Activated CD8-positive, alpha-beta memory T cell treated with anti-CD3 and anti-CD28 coated beads, Interleukin-2, amount 50 U/mL, for 48 hours (primary cell): Measurements from ENCODE around the gene LRRC8D.

ENCODE experiments used
- DNase-seq: peaks from one replicate; pipeline ENCODE4 v3.0.0-alpha.2; 2020

LRRC8D gene

GRCh38 chr1:89834083-89834704 is 13.4 kb downstream of the LRRC8D start:
- no peak for DNase-seq

GRCh38 chr1:89836252-89837035 is 15.6 kb downstream of the LRRC8D start:
- no peak for DNase-seq

- DNase-seq: no peak
These were observed 16.2 kb downstream of the LRRC8D start for GRCh38 chr1:89837036-89837481.

DNA sequence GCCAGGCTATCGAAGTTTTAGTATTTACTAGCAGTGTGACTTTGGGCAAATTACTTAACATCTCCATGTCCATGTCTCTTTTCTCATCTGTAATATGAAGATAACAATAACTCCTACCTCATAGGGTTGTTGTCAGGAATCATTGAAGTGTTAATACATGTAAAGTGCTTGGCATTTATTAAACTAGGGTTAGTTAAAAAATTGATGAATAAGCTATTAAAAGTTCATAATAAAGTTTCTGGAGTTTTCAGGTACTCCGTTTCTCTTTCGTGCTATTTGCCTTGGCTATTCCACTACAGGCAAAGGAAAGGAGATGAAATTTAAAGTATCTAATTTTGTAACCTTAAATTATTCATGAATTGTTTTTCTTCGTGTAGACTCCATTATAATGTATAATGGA is 16.7 kb downstream of the LRRC8D start:
- DNase-seq: no peak

GRCh38 chr1:89839516-89839915 is 18.7 kb downstream of the LRRC8D start:
- DNase-seq: no peak

GRCh38 chr1:89841507-89841906 is 20.7 kb downstream of the LRRC8D start:
- DNase-seq: no peak

DNA sequence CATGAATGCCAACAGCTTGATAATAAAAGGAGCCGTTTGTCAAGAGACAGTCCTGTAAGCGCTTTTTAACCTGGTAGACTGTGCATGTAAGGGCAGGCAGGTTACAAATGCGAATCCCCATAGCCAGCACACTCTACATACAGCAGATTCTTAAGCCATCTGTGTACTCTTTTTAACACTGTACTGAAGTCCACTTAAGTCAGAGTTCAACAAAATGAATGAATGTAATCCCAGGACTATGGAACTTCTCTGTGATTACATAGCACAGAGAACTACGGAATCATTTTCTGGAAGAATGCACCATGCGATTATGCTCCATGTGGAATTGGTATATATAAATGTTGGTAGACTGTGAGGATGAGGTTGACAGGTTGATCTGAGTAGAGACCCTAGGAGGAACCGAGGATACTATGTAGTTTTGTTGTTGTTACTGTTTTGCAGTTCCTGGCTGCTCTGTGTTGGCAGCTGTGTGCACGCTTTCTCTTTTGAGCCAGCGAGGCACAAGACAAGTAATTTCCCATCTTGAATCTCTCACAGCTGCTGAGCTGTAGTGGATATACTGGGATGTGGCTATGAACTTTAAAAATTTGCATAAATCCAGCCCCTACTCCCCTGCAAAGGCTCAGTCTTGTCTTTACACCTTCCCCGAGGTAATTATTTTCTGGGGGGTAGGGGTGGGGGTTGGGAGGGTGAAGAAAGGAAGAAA is 21.9 kb downstream of the LRRC8D start:
- no peak for DNase-seq

- DNase-seq: peak; percentile 89
These were observed 22.7 kb downstream of the LRRC8D start for GRCh38 chr1:89843273-89844130.

DNA sequence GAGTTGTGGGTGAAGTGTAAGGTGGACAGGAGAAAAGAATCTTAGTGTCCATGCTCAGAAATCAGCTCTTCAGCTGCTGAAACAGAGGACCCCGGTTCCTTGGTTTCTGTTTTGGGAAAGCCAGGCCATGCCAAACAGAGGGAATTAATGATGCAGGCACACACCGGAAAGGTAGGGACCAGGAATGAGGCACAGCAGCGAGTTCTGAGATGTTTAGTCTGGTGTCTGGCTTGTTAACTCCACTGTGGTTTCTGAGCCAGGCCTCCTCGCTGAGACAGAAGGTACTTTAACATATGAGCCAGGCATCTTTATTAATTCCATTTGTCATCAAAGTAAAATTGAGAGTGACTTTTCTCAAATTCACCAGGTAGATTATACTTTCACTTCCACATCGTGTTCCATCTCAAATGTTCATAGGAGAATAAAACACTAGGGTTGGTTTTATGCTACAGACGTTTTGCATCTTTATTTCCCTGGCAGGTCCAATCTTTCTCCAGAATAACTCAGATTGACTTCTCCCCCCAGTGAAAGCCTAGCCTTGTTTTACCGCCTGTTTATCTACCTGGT is 23.5 kb downstream of the LRRC8D start:
- peak; percentile 65 for DNase-seq

DNA sequence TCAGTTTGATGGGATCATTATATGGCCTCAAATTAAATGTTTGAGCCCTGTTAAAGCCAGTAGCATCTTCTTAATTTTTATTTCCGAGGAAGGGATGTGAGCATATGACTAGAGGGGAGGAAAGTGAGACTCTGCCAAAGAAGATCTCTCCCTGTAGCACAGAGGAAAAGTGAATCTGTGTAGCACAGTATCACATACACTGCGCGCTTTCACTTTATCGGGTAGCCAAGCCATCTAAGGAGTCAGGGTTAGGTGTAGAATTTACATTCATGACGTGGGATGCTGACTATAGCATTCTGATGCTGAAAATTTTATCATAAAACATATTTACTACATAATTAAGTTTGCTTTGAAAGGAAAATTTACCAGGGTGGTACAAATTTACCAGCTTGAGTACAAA is 24.0 kb downstream of the LRRC8D start:
- no peak for DNase-seq

DNA sequence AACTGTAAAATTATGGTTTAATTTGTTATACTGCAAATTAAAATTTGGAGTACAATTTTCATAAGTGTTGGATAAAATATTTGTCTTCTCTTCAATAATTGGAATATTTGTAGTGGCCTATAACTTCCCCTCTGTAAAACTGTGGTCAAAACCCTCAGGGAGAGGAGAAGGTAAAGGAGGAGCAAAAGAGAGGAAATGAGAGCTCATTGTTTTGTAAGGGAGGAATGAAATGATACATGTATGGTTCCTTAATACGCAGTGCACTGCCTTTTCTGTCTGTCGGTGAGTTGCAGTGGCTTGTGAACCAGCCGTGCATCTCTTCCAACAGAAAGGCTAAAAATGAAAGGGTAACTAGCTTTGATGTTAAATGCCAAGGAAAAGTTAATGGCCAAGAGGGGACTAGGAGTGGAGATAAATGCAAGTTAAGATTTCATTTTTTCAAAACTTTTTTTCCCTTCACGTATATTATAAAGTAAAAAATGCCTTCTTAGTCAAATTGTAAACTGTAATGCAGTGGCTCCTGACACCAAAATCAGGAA is 26.4 kb downstream of the LRRC8D start:
- no peak for DNase-seq

DNA sequence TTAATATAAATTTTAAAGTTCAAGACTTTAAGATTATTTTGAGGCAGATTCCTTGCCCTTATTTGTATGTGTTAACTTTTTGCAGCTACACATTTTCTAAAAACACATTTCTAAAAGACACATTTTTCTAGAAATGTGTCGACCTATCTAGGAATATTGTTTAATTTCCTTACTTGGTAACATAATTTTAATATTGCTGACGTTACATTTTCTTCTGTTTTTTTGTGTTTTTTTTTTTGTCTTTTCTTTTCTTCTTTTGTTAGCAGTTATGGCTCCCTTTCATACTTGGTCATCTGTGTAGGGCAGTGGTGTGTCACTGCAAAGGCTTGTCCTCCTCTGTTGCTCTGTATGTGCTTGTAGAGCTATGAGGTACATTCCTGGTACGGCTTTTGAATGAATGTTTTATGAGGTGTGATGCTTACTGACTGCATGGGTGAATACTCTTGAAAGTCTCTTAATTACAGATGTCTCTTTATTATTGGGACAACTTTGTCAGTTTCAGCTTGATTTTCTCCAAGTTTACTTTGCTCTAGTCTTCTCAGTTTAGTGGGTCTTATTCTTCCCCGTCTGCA is 30.1 kb downstream of the LRRC8D start:
- no peak for DNase-seq

DNA sequence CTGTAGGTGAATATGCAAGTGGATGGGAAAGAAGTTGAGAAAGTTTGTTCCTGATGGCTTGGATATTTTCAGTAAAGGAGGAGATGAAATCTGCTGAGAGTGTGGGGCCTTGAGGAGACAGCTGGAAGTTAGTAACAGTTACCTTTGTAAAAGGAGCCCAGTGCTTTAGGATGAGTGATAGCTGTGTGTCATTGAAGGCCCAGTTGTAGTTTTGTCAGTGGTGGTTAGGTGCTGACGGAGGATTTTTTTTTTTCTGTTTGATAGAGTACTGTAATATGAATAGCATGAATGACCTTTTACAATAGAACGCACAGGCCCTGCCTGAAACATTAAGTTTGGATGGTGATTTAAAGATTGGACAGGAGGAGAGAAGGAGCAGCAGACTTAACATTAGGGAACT is 33.3 kb downstream of the LRRC8D start:
- DNase-seq: no peak

DNA sequence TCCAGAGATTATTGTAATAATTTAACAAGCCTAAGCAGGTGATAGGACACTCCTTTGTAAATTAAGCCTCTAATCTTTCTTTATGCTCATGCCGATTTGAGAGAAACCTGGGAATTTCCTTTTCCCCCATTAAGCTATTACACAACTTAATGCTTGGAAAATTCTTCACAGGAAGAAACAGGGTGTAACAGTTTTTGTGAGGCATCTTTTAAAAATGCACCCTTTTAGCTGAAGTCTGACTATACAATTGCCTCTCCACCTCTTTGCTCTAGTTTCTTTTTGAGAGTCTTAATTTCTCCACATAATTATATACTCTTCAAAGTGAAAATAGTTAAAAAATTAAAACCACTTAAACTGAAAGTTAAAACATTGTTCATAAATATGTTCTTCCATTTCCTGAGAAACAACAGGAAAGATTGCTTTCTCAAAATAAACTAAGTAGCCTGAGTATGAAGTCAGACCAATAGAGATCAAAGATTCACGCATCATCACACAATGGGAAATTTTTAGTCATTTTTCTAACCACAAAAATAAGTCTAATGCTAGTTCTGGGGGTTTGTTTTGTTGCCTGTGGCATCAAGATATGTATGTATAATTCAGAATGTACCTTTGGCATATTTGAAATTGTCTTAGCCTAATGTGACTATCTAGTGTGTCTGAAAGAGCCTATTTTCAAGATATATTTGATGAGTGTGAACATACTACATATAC is 34.7 kb downstream of the LRRC8D start:
- no peak for DNase-seq

DNA sequence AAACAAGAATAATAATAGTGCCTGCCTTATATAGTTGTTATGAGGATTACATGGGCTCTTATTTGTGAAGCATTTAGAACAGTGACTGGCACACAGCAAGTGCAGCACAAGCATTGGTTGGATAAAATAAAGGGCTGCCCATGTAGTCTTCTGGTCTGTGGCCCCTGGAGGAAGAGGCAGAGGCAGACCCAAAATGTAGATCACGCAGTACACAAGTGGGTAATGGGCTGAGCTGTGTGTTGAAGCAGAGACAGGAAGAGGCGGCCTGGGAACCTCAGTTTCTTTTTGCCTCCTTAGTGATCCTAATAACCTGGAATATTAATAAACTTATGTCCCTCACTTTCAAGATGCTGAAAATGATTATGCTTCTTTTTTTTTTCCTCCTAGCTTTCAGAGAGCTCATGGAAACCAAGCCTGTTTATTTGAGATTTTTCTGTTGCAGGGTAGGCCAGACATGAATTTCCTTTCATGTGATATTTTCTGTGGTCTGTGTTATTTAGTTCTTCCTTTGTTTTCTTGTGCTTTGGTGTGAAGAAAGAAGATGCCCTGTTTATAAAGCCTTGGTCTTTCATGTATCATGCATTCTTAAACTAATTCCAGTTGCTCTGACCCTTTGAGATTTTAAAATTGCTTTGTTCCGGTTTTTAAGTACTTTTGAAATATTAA is 42.5 kb downstream of the LRRC8D start:
- no peak for DNase-seq

- DNase-seq: no peak
These were observed 44.9 kb downstream of the LRRC8D start for GRCh38 chr1:89865498-89866382.

DNA sequence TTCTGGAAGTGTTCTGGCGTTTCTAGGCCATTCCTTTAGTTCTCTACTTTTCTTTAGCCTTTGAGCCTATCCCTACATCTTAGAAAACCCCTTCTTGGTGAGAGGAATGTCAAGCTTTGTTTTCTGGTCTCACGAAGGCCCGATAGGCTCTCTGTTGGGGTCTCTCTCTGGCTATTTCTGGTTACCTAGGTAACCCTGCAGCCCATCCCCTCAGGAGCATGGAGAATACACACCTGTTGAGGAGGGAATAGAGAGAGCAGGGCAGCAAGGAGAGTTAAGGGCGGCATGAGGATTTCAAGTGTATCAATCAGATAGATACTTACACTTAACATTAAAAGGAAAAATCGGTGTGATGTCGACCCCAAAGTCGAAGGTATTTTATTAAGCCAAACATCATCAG is 45.7 kb downstream of the LRRC8D start:
- no peak for DNase-seq

GRCh38 chr1:89870998-89871397 is 50.2 kb downstream of the LRRC8D start:
- DNase-seq: no peak

DNA sequence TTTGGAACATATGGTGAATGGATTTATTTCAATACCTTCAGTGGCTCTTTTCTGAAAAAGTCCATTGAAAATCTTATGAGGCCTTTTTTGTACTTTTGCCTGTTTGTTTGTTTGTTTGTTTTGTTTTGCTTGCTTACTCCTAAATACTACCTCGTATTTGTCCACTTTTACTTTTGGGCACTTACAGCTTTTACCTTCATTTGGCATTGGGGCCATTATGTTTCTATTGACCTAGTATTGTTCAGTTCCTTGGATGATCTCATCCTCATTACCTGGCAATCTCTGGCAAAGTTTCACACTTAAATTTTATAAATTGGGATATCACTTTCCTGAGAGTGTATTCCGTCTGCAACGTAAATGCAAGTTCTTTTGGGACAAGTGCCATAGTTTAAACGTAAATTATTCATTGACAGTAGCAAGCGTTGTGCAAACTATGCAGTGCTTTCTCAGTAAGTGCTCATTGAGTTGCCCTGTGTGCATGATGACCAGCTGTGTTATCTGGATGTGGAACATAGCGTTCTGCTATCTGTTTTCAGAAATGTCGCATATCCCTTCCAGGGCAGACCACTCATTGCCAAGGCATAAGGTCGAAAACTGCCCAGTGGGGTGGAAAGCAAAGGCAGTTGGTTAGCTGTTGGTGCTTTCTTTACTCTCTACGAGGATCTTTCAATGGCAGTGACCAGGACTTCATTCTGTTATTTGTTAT is 51.1 kb downstream of the LRRC8D start:
- DNase-seq: no peak
